Ovary (tissue), 3 donors: ENCODE data around the gene UST.

ENCODE experiments used
- EP300 ChIP-seq: sonication (generic); formaldehyde crosslinking; IDR thresholded peaks from one replicate; pipeline ENCODE4 v1.6.1; 2017; ENCODE audit warnings: antibody characterized with exemption
- POLR2A ChIP-seq: fragments of 450-650 bp; IDR thresholded peaks from one replicate; pipeline ENCODE4 v1.6.1; 2017; ENCODE audit warnings: antibody characterized with exemption, mild to moderate bottlenecking, moderate library complexity
- TF ChIP-seq, protein P1 (sequence below), 3 donors: fragments of 450-650 bp in 2 of 3; fragments of 200-600 bp in 1 of 3; IDR thresholded peaks; one replicate each; pipeline versions ENCODE4 v1.5.1 to v1.8.0; 2016 to 2022; ENCODE audit warnings: antibody characterized with exemption in 3 of 3, mild to moderate bottlenecking in 1 of 3
- donor health status: DM: no; HTN: no; CAD: no.

DNA sequence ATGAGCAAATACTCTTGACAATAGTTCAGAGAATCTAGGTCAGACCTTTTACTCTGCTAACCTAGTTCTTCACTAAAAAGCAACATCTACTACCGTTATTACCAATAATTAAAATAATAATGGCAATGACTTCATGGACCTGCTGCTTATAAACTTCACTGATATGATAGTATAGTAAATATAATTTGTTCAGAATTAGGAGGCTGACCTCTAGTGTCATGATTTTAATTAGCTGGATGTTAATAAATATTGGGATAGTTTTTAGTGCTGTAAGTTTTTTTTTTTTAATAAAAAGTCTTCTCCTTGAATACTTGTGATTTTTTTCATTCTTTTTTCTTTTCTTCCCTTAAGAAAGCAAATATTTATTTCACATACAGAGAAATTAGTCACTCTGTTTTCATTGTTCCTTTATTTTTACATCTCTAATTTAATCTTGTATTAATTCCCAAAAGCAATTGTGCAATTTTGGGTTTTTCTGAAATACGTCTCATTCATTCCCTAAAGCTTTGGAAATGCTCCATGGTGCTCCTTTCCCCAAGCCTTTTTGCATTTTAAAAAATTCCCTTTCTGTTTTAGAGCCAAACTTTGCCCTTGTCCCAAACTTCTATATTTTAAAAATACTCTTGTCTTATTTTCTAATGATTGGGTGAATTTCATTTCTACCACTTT lies 46.6 kb upstream of the UST start:
- TF ChIP-seq, protein P1, sequence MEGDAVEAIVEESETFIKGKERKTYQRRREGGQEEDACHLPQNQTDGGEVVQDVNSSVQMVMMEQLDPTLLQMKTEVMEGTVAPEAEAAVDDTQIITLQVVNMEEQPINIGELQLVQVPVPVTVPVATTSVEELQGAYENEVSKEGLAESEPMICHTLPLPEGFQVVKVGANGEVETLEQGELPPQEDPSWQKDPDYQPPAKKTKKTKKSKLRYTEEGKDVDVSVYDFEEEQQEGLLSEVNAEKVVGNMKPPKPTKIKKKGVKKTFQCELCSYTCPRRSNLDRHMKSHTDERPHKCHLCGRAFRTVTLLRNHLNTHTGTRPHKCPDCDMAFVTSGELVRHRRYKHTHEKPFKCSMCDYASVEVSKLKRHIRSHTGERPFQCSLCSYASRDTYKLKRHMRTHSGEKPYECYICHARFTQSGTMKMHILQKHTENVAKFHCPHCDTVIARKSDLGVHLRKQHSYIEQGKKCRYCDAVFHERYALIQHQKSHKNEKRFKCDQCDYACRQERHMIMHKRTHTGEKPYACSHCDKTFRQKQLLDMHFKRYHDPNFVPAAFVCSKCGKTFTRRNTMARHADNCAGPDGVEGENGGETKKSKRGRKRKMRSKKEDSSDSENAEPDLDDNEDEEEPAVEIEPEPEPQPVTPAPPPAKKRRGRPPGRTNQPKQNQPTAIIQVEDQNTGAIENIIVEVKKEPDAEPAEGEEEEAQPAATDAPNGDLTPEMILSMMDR (IDR thresholded peaks at IDR 0.05) = no peak
- TF ChIP-seq POLR2A = no peak
- no peak for TF ChIP-seq EP300
